Small intestine (tissue), 7 donors: ENCODE measurements around the gene HOXB3. TPM values are rescaled to one million over a fixed set of nuclear protein-coding genes. Genes with fewer than 3 reads are reported as not detected.

Source experiments
- DNase-seq, 2 donors: peaks; one replicate each; pipeline versions ENCODE4 v3.0.0 to v3.0.0-alpha.2; 2013
- FAIRE-seq: peaks from 2 replicates; lab custom pipeline; 2012; peaks lifted over from hg19 to GRCh38; lab: Jason Lieb, UNC
- H3K27ac ChIP-seq, 3 donors: one replicate each; pipeline ENCODE4 v1.5.1; 2013; ENCODE audit warnings: low read length in 2 of 3, mild to moderate bottlenecking in 2 of 3, control low read depth in 1 of 3, inconsistent platforms in 1 of 3, low read depth in 1 of 3, moderate library complexity in 1 of 3
- H3K27me3 ChIP-seq, 3 donors: one replicate each; pipeline ENCODE4 v1.6.1; 2013; ENCODE audit warnings: low read length in 3 of 3, inconsistent platforms in 1 of 3; ENCODE audit not compliant: control insufficient read depth in 3 of 3, insufficient read depth in 3 of 3
- H3K36me3 ChIP-seq, 3 donors: one replicate each; pipeline ENCODE4 v1.6.1; 2013; ENCODE audit warnings: low read length in 3 of 3, inconsistent platforms in 1 of 3, low read depth in 1 of 3, mild to moderate bottlenecking in 1 of 3, moderate library complexity in 1 of 3; ENCODE audit not compliant: control insufficient read depth in 3 of 3, insufficient read depth in 2 of 3
- H3K4me1 ChIP-seq, 3 donors: one replicate each; pipeline ENCODE4 v1.6.1; 2013; ENCODE audit warnings: low read length in 2 of 3, inconsistent platforms in 1 of 3, low read depth in 1 of 3, mild to moderate bottlenecking in 1 of 3, moderate library complexity in 1 of 3; ENCODE audit not compliant: control insufficient read depth in 3 of 3, insufficient read depth in 2 of 3
- H3K4me3 ChIP-seq, 3 donors: one replicate each; pipeline ENCODE4 v1.5.1; 2013; ENCODE audit warnings: low read length in 3 of 3, control low read depth in 1 of 3, inconsistent platforms in 1 of 3, low read depth in 1 of 3, mild to moderate bottlenecking in 1 of 3, moderate library complexity in 1 of 3
- H3K9me3 ChIP-seq, 2 donors: one replicate each; pipeline ENCODE4 v1.6.1; 2013; ENCODE audit warnings: low read depth in 1 of 2, low read length in 1 of 2; ENCODE audit not compliant: control insufficient read depth in 2 of 2, insufficient read depth in 1 of 2
- whole genome bisulfite sequencing, 3 donors: extraction: QIAGEN DNeasy Blood & Tissue Kit; methylation state at CpG; one replicate each; pipeline ENCODE4 v1.1.7; 2013; 5-methylcytosine and 5-hydroxymethylcytosine counted together
- polyA plus RNA-seq, 4 donors: library from polyadenylated mRNA; stranded (reverse) in 3 of 4; unstranded in 1 of 4; fragments of 200-250 nt in 3 of 4; fragments of 120-200 nt in 1 of 4; gene quantifications; one replicate each; pipeline versions ENCODE4 v1.2.1 to v1.2.3, GENCODE V29; 2013
- donor health status: healthy with polysubstance abuse.
- donor health status: control.
- donor health status: control.
- donor health status: Bipolar disorder and iron deficiency.
- donor health status: healthy.

The HOXB3 gene
- polyA plus RNA-seq, 4 donors, result 1.4 to 19.6 (median 5.7) TPM; not detected in 1

DNA sequence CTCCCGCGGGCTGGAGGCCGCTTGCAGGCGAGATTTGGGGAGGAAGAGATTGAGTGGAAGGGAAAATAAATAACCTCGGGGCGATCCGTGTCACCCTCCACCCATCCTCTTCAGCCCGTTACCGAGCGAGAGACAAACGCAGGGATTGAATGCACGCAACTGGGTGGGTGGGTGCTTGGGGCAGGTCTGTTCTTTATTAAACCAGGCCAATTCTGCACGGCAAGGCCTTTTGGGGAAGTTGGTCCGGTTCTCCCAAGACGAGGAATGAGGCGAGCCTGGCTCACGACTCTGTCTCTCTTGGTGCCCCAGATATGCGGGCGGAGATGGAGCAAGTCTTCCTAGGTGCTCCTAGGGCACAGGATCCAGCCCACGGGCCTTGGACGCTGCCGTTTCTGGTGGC, 21.2 kb upstream of the HOXB3 start:
- Histone ChIP-seq H3K4me1 (peaks cover 0 to 16% (median 0%) of the 10 kb centered on the region in 3 donors), H3K27me3 (peaks cover 11 to 97% (median 44%) of the 10 kb centered on the region in 3 donors), H3K27ac (peak overlapping the region in 2 of 3 donors; percentile 12 to 87), H3K4me3 (peak overlapping the region; percentile 37 to 63 (median 40)), H3K9me3 (no peaks in the 10 kb centered on the region), H3K36me3 (peaks cover 0 to 7% (median 0%) of the 10 kb centered on the region in 3 donors)
- DNase-seq (no peak), FAIRE-seq (no peak)
- WGBS, 3 donors, result 2 to 13% (median 9%) methylated on average over 22 of the region's 22 CpGs

GRCh38 chr17:48610282-48611211, 20.5 kb upstream of the HOXB3 start, which contains the start of gene HOXB7:
Gene HOXB7 (minus strand): TSS chr17:48611017. CDS start chr17:48610918, 99 bp downstream.
- DNase-seq (peak in 1 of 2 donors; percentile 69), FAIRE-seq (no peak)
- Histone ChIP-seq H3K4me3 (peak within 1 kb of the TSS; percentile 40 to 63 (median 57)), H3K36me3 (peaks cover 0 to 7% (median 0%) of the 10 kb centered on the region in 3 donors), H3K27me3 (peaks cover 7 to 97% (median 38%) of the 10 kb centered on the region in 3 donors), H3K4me1 (peaks cover 0 to 16% (median 0%) of the 10 kb centered on the region in 3 donors), H3K9me3 (no peaks in the 10 kb centered on the region), H3K27ac (peak within 1 kb of the TSS in 2 of 3 donors; percentile 75 to 87)
- WGBS, 3 donors, result 1 to 3% (median 2%) methylated on average over 76 to 79 of the region's 79 CpGs

DNA sequence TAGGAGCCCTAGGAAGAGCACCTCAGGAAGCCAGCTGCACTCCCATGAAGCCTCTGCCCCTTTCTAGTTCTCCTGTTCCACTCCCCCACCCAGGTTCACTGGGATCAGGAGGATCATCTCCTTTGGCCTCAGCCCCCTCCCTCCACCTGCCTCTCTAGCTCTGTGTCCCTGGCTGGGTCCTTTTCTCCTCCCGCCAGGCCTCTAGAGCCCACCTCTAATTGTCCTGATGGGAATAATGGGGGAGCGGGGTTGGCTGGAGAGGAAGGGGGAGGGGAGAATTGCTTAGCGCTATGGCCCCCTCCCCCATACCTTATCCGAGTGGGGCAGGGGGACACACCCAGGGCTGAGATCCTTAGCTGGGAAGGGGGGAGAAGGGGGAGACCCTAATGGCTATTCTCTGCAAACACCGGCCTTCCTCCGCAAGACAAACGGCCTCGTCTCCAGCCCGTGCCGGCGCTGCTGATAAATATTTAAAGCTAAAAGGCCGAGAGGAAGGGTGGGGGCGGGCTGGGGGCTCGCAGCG, 19.8 kb upstream of the HOXB3 start:
- peak overlapping the region in 2 of 3 donors; percentile 75 to 87 for H3K27ac ChIP-seq
- peaks cover 0 to 5% of the 10 kb centered on the region in 2 donors for H3K9me3 ChIP-seq
- H3K36me3 ChIP-seq, result peaks cover 0 to 7% (median 0%) of the 10 kb centered on the region in 3 donors
- no peak for DNase-seq
- peak overlapping the region; percentile 40 to 63 (median 57) for H3K4me3 ChIP-seq
- H3K4me1 ChIP-seq, result peaks cover 0 to 19% (median 0%) of the 10 kb centered on the region in 3 donors
- 6 to 9% (median 8%) methylated on average over 15 of the region's 15 CpGs for WGBS, 3 donors
- FAIRE-seq, result no peak
- H3K27me3 ChIP-seq, result peaks cover 7 to 97% (median 38%) of the 10 kb centered on the region in 3 donors

- peaks cover 0 to 7% (median 0%) of the 10 kb centered on the region in 3 donors for H3K36me3 ChIP-seq
- H3K4me1 ChIP-seq, result peaks cover 0 to 19% (median 0%) of the 10 kb centered on the region in 3 donors
- peaks cover 0 to 12% of the 10 kb centered on the region in 2 donors for H3K9me3 ChIP-seq
- H3K27ac ChIP-seq, result no peak overlapping the region
- no peak for DNase-seq
- peaks cover 7 to 97% (median 33%) of the 10 kb centered on the region in 3 donors for H3K27me3 ChIP-seq
- no peak for FAIRE-seq
- no peak overlapping the region for H3K4me3 ChIP-seq
These were observed 19.0 kb upstream of the HOXB3 start for GRCh38 chr17:48609033-48609432.

DNA sequence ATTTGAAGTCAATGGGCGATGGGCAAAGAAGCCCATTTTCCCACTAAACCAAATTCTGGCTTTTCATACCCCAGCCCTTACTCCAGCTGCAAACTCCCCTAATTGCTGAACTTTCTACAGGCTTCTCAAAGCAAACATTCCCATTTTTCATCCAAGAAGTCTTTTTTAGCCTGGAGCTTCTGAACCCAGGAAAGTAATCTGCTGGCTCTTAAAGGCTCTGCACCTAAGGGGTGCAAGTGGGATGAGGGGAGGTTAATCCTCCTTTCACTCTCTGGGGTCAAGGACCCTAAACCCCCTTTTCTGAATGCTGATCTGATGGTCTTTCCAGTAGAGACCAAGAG, 18.4 kb upstream of the HOXB3 start:
- DNase-seq (no peak), FAIRE-seq (no peak)
- Histone ChIP-seq H3K4me1 (peaks cover 0 to 19% (median 0%) of the 10 kb centered on the region in 3 donors), H3K4me3 (no peak overlapping the region), H3K27ac (no peak overlapping the region), H3K36me3 (peaks cover 0 to 7% (median 0%) of the 10 kb centered on the region in 3 donors), H3K27me3 (peaks cover 7 to 97% (median 28%) of the 10 kb centered on the region in 3 donors), H3K9me3 (peaks cover 0 to 13% of the 10 kb centered on the region in 2 donors)
- 61 to 84% (median 80%) methylated on average over 1 of the region's 1 CpG for WGBS, 3 donors

GRCh38 chr17:48606892-48607614, 17.0 kb upstream of the HOXB3 start:
- FAIRE-seq (no peak), DNase-seq (no peak)
- Histone ChIP-seq H3K4me1 (peaks cover 0 to 21% (median 1%) of the 10 kb centered on the region in 3 donors), H3K4me3 (no peak overlapping the region), H3K36me3 (peaks cover 0 to 7% (median 0%) of the 10 kb centered on the region in 3 donors), H3K27me3 (peaks cover 11 to 98% (median 28%) of the 10 kb centered on the region in 3 donors), H3K9me3 (peaks cover 0 to 20% of the 10 kb centered on the region in 2 donors), H3K27ac (peak overlapping the region in 1 of 3 donors; percentile 71)
- 23 to 70% (median 46%) methylated on average over 9 of the region's 9 CpGs for WGBS, 3 donors

GRCh38 chr17:48605991-48606891, 16.2 kb upstream of the HOXB3 start:
- peak overlapping the region in 1 of 3 donors; percentile 71 for H3K27ac ChIP-seq
- WGBS, 3 donors, result 24 to 69% (median 50%) methylated on average over 41 of the region's 41 CpGs
- DNase-seq (no peak), FAIRE-seq (no peak)
- H3K27me3 ChIP-seq, result peaks cover 11 to 98% (median 23%) of the 10 kb centered on the region in 3 donors
- peaks cover 0 to 7% (median 0%) of the 10 kb centered on the region in 3 donors for H3K36me3 ChIP-seq
- H3K4me1 ChIP-seq, result peaks cover 0 to 29% (median 2%) of the 10 kb centered on the region in 3 donors
- H3K9me3 ChIP-seq, result peaks cover 0 to 20% of the 10 kb centered on the region in 2 donors
- no peak overlapping the region for H3K4me3 ChIP-seq
